HepG2 (cell line): Measurements from ENCODE around the gene ENO3. TPM values are rescaled to one million over a fixed set of nuclear protein-coding genes. Genes with fewer than 3 reads are reported as not detected.

Source experiments
- CHCHD3 ChIP-seq: sonication (generic); formaldehyde crosslinking; IDR thresholded peaks from 2 replicates; pipeline ENCODE4 v1.8.0; 2022; ENCODE audit warnings: mild to moderate bottlenecking, missing genetic modification reagents, moderate library complexity
- CSRNP1 ChIP-seq: sonication (generic); formaldehyde crosslinking; IDR thresholded peaks from 2 replicates; pipeline ENCODE4 v1.8.1; 2023; ENCODE audit warnings: mild to moderate bottlenecking, missing genetic modification reagents
- DMAP1 ChIP-seq: IDR thresholded peaks from 2 replicates; pipeline ENCODE4 v1.6.1; 2016
- ETS1 ChIP-seq: sonication (generic); formaldehyde crosslinking; IDR thresholded peaks from 2 replicates; pipeline ENCODE4 v1.4.0; 2020; ENCODE audit warnings: missing genetic modification reagents
- ETV5 ChIP-seq: IDR thresholded peaks from 2 replicates; pipeline ENCODE4 v1.6.1; 2018; ENCODE audit warnings: missing biosample characterization, missing genetic modification reagents, inconsistent platforms, borderline replicate concordance
- GABPA ChIP-seq, 2 experiments: IDR thresholded peaks; 2 replicates each; pipeline ENCODE4 v1.6.1; 2011 to 2016; ENCODE audit warnings: low read depth in 2 of 2, low read length in 1 of 2, missing biosample characterization in 1 of 2, missing genetic modification characterization in 1 of 2
- GPBP1L1 ChIP-seq: sonication (generic); formaldehyde crosslinking; IDR thresholded peaks from 2 replicates; pipeline ENCODE4 v1.5.0; 2020; ENCODE audit warnings: mild to moderate bottlenecking, missing genetic modification reagents
- ISX ChIP-seq: sonication (generic); formaldehyde crosslinking; conservative IDR thresholded peaks from 2 replicates; pipeline ENCODE4 v1.5.0; 2020; ENCODE audit warnings: missing genetic modification reagents
- KLF12 ChIP-seq: sonication (generic); formaldehyde crosslinking; IDR thresholded peaks from 2 replicates; pipeline ENCODE4 v1.4.0; 2020; ENCODE audit warnings: missing genetic modification reagents, borderline replicate concordance
- MYC ChIP-seq: sonication (generic); formaldehyde crosslinking; IDR thresholded peaks from 2 replicates; pipeline ENCODE4 v1.9.0; 2021; ENCODE audit warnings: missing genetic modification reagents, borderline replicate concordance
- NR1H2 ChIP-seq: sonication (generic); formaldehyde crosslinking; IDR thresholded peaks from 2 replicates; pipeline ENCODE4 v1.8.1; 2022; ENCODE audit warnings: low read depth, missing genetic modification reagents, borderline replicate concordance
- RBM22 ChIP-seq: fragments of 200-400 bp; formaldehyde crosslinking; optimal IDR thresholded peaks from 2 replicates; pipeline ENCODE3; 2017; ENCODE audit warnings: mild to moderate bottlenecking, low read length, moderate library complexity
- REL ChIP-seq: sonication (generic); formaldehyde crosslinking; conservative IDR thresholded peaks from 2 replicates; pipeline ENCODE4 v1.8.0; 2022; ENCODE audit warnings: mild to moderate bottlenecking, missing genetic modification reagents, moderate library complexity
- SRSF4 ChIP-seq: fragments of 200-400 bp; formaldehyde crosslinking; IDR thresholded peaks from one replicate; pipeline ENCODE4 v1.6.1; 2018; ENCODE audit warnings: mild to moderate bottlenecking, low read depth, low read length, moderate library complexity; ENCODE audit not compliant: poor library complexity, severe bottlenecking
- TFAP4 ChIP-seq: sonication (generic); IDR thresholded peaks from 2 replicates; pipeline ENCODE4 v1.6.1; 2016; ENCODE audit warnings: low read depth, borderline replicate concordance
- WIZ ChIP-seq: sonication (generic); formaldehyde crosslinking; IDR thresholded peaks from 2 replicates; pipeline ENCODE4 v1.5.1; 2020; ENCODE audit warnings: mild to moderate bottlenecking, missing genetic modification reagents
- ZC3H13 ChIP-seq: sonication (generic); formaldehyde crosslinking; IDR thresholded peaks from 2 replicates; pipeline ENCODE4 v1.8.1; 2023; ENCODE audit warnings: mild to moderate bottlenecking, missing genetic modification reagents, moderate library complexity
- ZMYM2 ChIP-seq: sonication (generic); formaldehyde crosslinking; IDR thresholded peaks from 2 replicates; pipeline ENCODE4 v1.8.0; 2022; ENCODE audit warnings: mild to moderate bottlenecking, missing genetic modification reagents
- ZNF18 ChIP-seq: sonication (generic); formaldehyde crosslinking; IDR thresholded peaks from 2 replicates; pipeline ENCODE4 v1.8.0; 2022; ENCODE audit warnings: mild to moderate bottlenecking, missing genetic modification reagents; ENCODE audit not compliant: insufficient replicate concordance
- ZNF326 ChIP-seq: sonication (generic); formaldehyde crosslinking; IDR thresholded peaks from 2 replicates; pipeline ENCODE4 v1.4.0; 2020; ENCODE audit warnings: missing genetic modification reagents, borderline replicate concordance
- ZNF589 ChIP-seq: sonication (generic); formaldehyde crosslinking; conservative IDR thresholded peaks from 2 replicates; pipeline ENCODE4 v1.8.0; 2022; ENCODE audit warnings: mild to moderate bottlenecking, moderate library complexity, missing genetic modification reagents
- ZNF652 ChIP-seq: IDR thresholded peaks from 2 replicates; pipeline ENCODE4 v1.6.1; 2016; ENCODE audit warnings: low read depth, borderline replicate concordance
- ZNF746 ChIP-seq: sonication (generic); formaldehyde crosslinking; IDR thresholded peaks from 2 replicates; pipeline ENCODE4 v1.8.0; 2022; ENCODE audit warnings: mild to moderate bottlenecking, missing genetic modification reagents
- ZNF792 ChIP-seq: IDR thresholded peaks from 2 replicates; pipeline ENCODE4 v1.6.1; 2016
- polyA plus RNA-seq, 8 experiments: library from polyadenylated mRNA; depleted of rRNA in 3 of 8; stranded (reverse) in 7 of 8; unstranded in 1 of 8; fragments of >200 nt; fragmentation: Illumina TruSeq in 4 of 8; extraction: Trizol in 4 of 8; gene quantifications; 2 replicates each; pipeline versions ENCODE4 v1.2.1 to v1.2.3, GENCODE V29; 2011 to 2016; ENCODE audit warnings: low read depth in 4 of 8, missing spikeins in 1 of 8, mixed read lengths in 1 of 8; ENCODE audit not compliant: insufficient read depth in 1 of 8
- total RNA-seq, 5 experiments: library from RNA; depleted of rRNA; stranded (reverse); fragments of >200 nt; fragmentation: Illumina TruSeq; extraction: Trizol; gene quantifications; 2 replicates each; pipeline ENCODE4 v1.2.3, GENCODE V29; 2016; ENCODE audit warnings: low read depth in 1 of 5

The ENO3 gene
- total and polyA plus RNA-seq, 2 of the 13 experiments (the other 11 are each of a cell fraction or from before 2014, with no cell fraction given), result 59.8 to 69.8 TPM

- TF ChIP-seq GABPA (IDR thresholded peaks at IDR 0.05; ENCODE audit: low read depth, low read length) (no peak), GABPA (CRISPR knock-in tag; IDR thresholded peaks at IDR 0.05; ENCODE audit: low read depth) (no peak), ZNF652 (CRISPR knock-in tag) (no peak), ZNF18 (CRISPR knock-in tag) (no peak), REL (CRISPR knock-in tag) (0 out of 2 replicates have a peak, but pooled peaks have one; percentile 4), TFAP4 (no peak), ETS1 (CRISPR knock-in tag) (0 out of 2 replicates have a peak, but pooled peaks have one; percentile 27), MYC (CRISPR knock-in tag) (no peak), CHCHD3 (CRISPR knock-in tag) (no peak), RBM22 (peak; percentile 51), ZNF589 (CRISPR knock-in tag) (0 out of 2 replicates have a peak, but pooled peaks have one; percentile 16), ZMYM2 (CRISPR knock-in tag) (no peak), ZNF326 (CRISPR knock-in tag) (no peak), NR1H2 (CRISPR knock-in tag) (no peak), KLF12 (CRISPR knock-in tag) (no peak), SRSF4 (no peak), DMAP1 (CRISPR knock-in tag) (no peak), WIZ (CRISPR knock-in tag) (no peak), ZNF792 (no peak), ISX (no peak), GPBP1L1 (no peak), ETV5 (CRISPR knock-in tag) (no peak), CSRNP1 (CRISPR knock-in tag) (0 out of 2 replicates have a peak, but pooled peaks have one; percentile 40), ZC3H13 (CRISPR knock-in tag) (no peak), ZNF746 (no peak)
Measured at GRCh38 chr17:4999430-5000093, 48.6 kb downstream of the ENO3 start (continued).
